Fibroblast of lung (primary cell): Measurements from ENCODE around the gene CLASP1. TPM values are rescaled to one million over a fixed set of nuclear protein-coding genes. Genes with fewer than 3 reads are reported as not detected.

ENCODE experiments used
- DNase-seq, 2 donors: peaks; one replicate each; pipeline versions ENCODE4 v3.0.0 to v3.0.0-alpha.2; 2010; ENCODE audit warnings: low read depth in 2 of 2
- H2AFZ ChIP-seq: 2 replicates; pipeline ENCODE4 v1.5.1; 2012; ENCODE audit warnings: low read length, control low read depth, inconsistent platforms
- H3K27ac ChIP-seq: 2 replicates; pipeline ENCODE4 v1.5.1; 2011; ENCODE audit warnings: low read length, control low read depth; ENCODE audit not compliant: insufficient read depth
- H3K27me3 ChIP-seq: 2 replicates; pipeline ENCODE4 v1.5.1; 2011; ENCODE audit warnings: mild to moderate bottlenecking, low read length; ENCODE audit not compliant: control insufficient read depth, insufficient read depth
- H3K36me3 ChIP-seq: 2 replicates; pipeline ENCODE4 v1.5.1; 2011; ENCODE audit warnings: low read length; ENCODE audit not compliant: control insufficient read depth, insufficient read depth
- H3K4me1 ChIP-seq: 2 replicates; pipeline ENCODE4 v1.5.1; 2011; ENCODE audit warnings: low read length; ENCODE audit not compliant: control insufficient read depth, insufficient read depth; ENCODE audit errors: extremely low read depth
- H3K4me2 ChIP-seq: 2 replicates; pipeline ENCODE4 v1.5.1; 2011; ENCODE audit warnings: low read length, control low read depth; ENCODE audit not compliant: insufficient read depth; ENCODE audit errors: extremely low read depth
- H3K4me3 ChIP-seq, 4 experiments: fragments of 200-600 bp in 1 of 4; sonication (generic) in 1 of 4; replicated peaks in 1 of 4; 2 replicates each; pipeline ENCODE4 v1.5.1; 2011 to 2016; ENCODE audit warnings: low read length in 4 of 4, low read depth in 3 of 4, mild to moderate bottlenecking in 3 of 4, control low read depth in 2 of 4, inconsistent platforms in 1 of 4, mixed read lengths in 1 of 4; ENCODE audit not compliant: insufficient read depth in 1 of 4; ENCODE audit errors: control extremely low read depth in 1 of 4
- H3K79me2 ChIP-seq: 2 replicates; pipeline ENCODE4 v1.5.1; 2012; ENCODE audit warnings: mild to moderate bottlenecking, low read length, inconsistent platforms; ENCODE audit not compliant: control insufficient read depth, insufficient read depth
- H3K9ac ChIP-seq: 2 replicates; pipeline ENCODE4 v1.5.1; 2011; ENCODE audit warnings: mild to moderate bottlenecking, low read length, control low read depth; ENCODE audit not compliant: insufficient read depth
- H3K9me3 ChIP-seq: 2 replicates; pipeline ENCODE4 v1.5.1; 2012; ENCODE audit warnings: low read depth, low read length; ENCODE audit not compliant: control insufficient read depth, insufficient read depth
- H4K20me1 ChIP-seq: 2 replicates; pipeline ENCODE4 v1.5.1; 2011; ENCODE audit warnings: low read length; ENCODE audit not compliant: control insufficient read depth, insufficient read depth; ENCODE audit errors: extremely low read depth
- EZH2 ChIP-seq: IDR thresholded peaks from 2 replicates; pipeline ENCODE4 v1.5.1; 2012; ENCODE audit warnings: low read length, control low read depth, mild to moderate bottlenecking; ENCODE audit errors: missing control alignments
- polyA plus RNA-seq, 2 donors: library from polyadenylated mRNA; depleted of rRNA in 1 of 2; stranded (reverse) in 1 of 2; unstranded in 1 of 2; fragments of >200 nt; gene quantifications; 2 replicates each; pipeline ENCODE4 v1.2.1, GENCODE V29; 2011 to 2012; ENCODE audit warnings: missing spikeins in 1 of 2
- total RNA-seq: library from RNA; depleted of rRNA; stranded (reverse); fragments of >200 nt; gene quantifications from 2 replicates; pipeline ENCODE4 v1.2.1, GENCODE V29; 2014
- TF ChIP-seq, protein P1 (sequence below), 2 donors: IDR thresholded peaks in 1 of 2; conservative IDR thresholded peaks in 1 of 2; 1 replicate in 1 of 2; 2 replicates in 1 of 2; pipeline ENCODE4 v1.5.1; 2011 to 2012; ENCODE audit warnings: low read length in 2 of 2, control low read depth in 1 of 2, inconsistent platforms in 1 of 2, low read depth in 1 of 2, mild to moderate bottlenecking in 1 of 2

The CLASP1 gene
- total and polyA plus RNA-seq, 2 donors (not counting 1 experiment from before 2014, with no cell fraction given) = 6.0 to 48.4 TPM

DNA sequence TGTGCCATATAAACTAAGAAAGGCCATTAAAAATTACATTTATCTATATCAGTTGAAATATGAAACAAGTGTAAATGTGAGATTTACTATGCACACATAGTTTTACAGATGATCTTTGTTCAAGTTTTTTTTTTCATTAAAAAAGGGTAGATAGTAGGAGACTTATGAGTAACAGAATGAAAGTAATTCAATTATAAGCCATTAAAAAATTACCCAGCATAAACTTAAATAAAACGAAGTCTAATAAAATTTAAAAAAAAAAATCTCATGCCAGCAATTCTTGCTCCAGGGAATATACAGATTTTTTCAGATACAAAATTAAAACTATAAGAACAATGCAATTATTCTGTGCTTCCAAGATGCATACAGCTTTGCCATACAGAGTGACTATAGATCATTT lies 236.9 kb downstream of the CLASP1 start:
- Histone ChIP-seq H3K4me2 (no peak overlapping the region), H3K27ac (no peak overlapping the region), H2AFZ (no peak overlapping the region), H4K20me1 (no peaks in the 10 kb centered on the region), H3K79me2 (no peaks in the 10 kb centered on the region), H3K4me3 (no peak overlapping the region), H3K36me3 (peaks cover 3% of the 10 kb centered on the region), H3K9ac (no peak overlapping the region), H3K4me1 (peaks cover 5% of the 10 kb centered on the region), H3K27me3 (no peaks in the 10 kb centered on the region), H3K9me3 (no peaks in the 10 kb centered on the region)
- TF ChIP-seq EZH2 = no peak
- TF ChIP-seq, protein P1, sequence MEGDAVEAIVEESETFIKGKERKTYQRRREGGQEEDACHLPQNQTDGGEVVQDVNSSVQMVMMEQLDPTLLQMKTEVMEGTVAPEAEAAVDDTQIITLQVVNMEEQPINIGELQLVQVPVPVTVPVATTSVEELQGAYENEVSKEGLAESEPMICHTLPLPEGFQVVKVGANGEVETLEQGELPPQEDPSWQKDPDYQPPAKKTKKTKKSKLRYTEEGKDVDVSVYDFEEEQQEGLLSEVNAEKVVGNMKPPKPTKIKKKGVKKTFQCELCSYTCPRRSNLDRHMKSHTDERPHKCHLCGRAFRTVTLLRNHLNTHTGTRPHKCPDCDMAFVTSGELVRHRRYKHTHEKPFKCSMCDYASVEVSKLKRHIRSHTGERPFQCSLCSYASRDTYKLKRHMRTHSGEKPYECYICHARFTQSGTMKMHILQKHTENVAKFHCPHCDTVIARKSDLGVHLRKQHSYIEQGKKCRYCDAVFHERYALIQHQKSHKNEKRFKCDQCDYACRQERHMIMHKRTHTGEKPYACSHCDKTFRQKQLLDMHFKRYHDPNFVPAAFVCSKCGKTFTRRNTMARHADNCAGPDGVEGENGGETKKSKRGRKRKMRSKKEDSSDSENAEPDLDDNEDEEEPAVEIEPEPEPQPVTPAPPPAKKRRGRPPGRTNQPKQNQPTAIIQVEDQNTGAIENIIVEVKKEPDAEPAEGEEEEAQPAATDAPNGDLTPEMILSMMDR (conservative IDR thresholded peaks at IDR 0.05 in 1 of 2, IDR thresholded peaks at IDR 0.05 in 1 of 2; ENCODE audit: low read depth in 1 of 2, low read length in 2 of 2) = no peak
- no peak for DNase-seq

DNA sequence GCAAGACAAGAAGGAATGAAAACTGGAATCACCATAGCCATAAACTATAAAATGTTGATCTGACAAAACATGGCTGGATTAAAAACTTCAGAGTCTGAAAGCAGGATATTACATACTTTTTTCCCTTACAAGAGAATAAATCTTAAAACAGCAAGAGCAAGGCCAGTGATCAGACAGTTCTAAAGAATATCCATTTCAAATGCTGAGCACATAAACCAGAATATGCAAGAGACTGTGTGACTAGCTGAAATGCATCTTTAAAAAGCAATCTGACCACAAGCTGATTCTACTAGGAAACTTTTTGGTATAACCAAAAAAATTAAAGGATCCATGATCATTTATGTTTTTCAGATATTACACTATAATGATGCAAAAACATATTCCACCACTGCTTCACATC lies 239.3 kb downstream of the CLASP1 start:
- H3K4me2 ChIP-seq = no peak overlapping the region
- no peaks in the 10 kb centered on the region for H3K27me3 ChIP-seq
- H4K20me1 ChIP-seq = no peaks in the 10 kb centered on the region
- DNase-seq = no peak
- TF ChIP-seq EZH2 = no peak
- TF ChIP-seq, protein P1 (conservative IDR thresholded peaks at IDR 0.05 in 1 of 2, IDR thresholded peaks at IDR 0.05 in 1 of 2; ENCODE audit: low read depth in 1 of 2, low read length in 2 of 2) = no peak
- H3K27ac ChIP-seq = no peak overlapping the region
- H3K4me3 ChIP-seq = no peak overlapping the region
- H3K9me3 ChIP-seq = no peaks in the 10 kb centered on the region
- no peak overlapping the region for H3K9ac ChIP-seq
- peaks cover 3% of the 10 kb centered on the region for H3K36me3 ChIP-seq
- H3K4me1 ChIP-seq = peaks cover 5% of the 10 kb centered on the region
- H2AFZ ChIP-seq = no peak overlapping the region
- no peaks in the 10 kb centered on the region for H3K79me2 ChIP-seq

- H3K27me3 ChIP-seq = no peaks in the 10 kb centered on the region
- TF ChIP-seq, protein P1 (conservative IDR thresholded peaks at IDR 0.05 in 1 of 2, IDR thresholded peaks at IDR 0.05 in 1 of 2; ENCODE audit: low read depth in 1 of 2, low read length in 2 of 2) = no peak
- TF ChIP-seq EZH2 = no peak
- no peak overlapping the region for H3K27ac ChIP-seq
- H3K36me3 ChIP-seq = peaks cover 3% of the 10 kb centered on the region
- peak overlapping the region; percentile 27 for H3K4me2 ChIP-seq
- H4K20me1 ChIP-seq = no peaks in the 10 kb centered on the region
- peaks cover 5% of the 10 kb centered on the region for H3K4me1 ChIP-seq
- H2AFZ ChIP-seq = no peak overlapping the region
- DNase-seq = no peak
- H3K9me3 ChIP-seq = no peaks in the 10 kb centered on the region
- H3K9ac ChIP-seq = no peak overlapping the region
- no peaks in the 10 kb centered on the region for H3K79me2 ChIP-seq
- H3K4me3 ChIP-seq = no peak overlapping the region
These were observed 239.9 kb downstream of the CLASP1 start for GRCh38 chr2:121409388-121409787.
